Right lobe of liver (tissue), 6 donors: ENCODE results near the gene AOAH. TPM values are rescaled to one million over a fixed set of nuclear protein-coding genes. Genes with fewer than 3 reads are reported as not detected.

ENCODE experiments used
- ATAC-seq, 4 donors: fragments of 200-7000 bp; cut with Tn5 transposase; one replicate each; pipeline ENCODE4 v1.9.1; 2020; ENCODE audit warnings: mild to moderate bottlenecking in 4 of 4, moderate library complexity in 4 of 4
- DNase-seq, 3 donors: peaks; one replicate each; pipeline ENCODE4 v3.0.0-alpha.2; 2020
- H3K27ac ChIP-seq, 3 donors: fragments of 200-600 bp; one replicate each; pipeline ENCODE4 v1.8.0; 2022
- H3K27me3 ChIP-seq, 2 donors: fragments of 200-600 bp; one replicate each; pipeline ENCODE4 v1.8.0; 2022
- H3K36me3 ChIP-seq, 4 donors: fragments of 200-600 bp; sonication (generic) in 1 of 4; one replicate each; pipeline versions ENCODE4 v1.5.1 to v1.8.0; 2017 to 2022; ENCODE audit warnings: control low read depth in 1 of 4
- H3K4me1 ChIP-seq, 4 donors: fragments of 200-600 bp; sonication (generic) in 1 of 4; one replicate each; pipeline versions ENCODE4 v1.5.1 to v1.8.0; 2017 to 2022; ENCODE audit warnings: control low read depth in 1 of 4
- H3K4me3 ChIP-seq, 3 donors: fragments of 200-600 bp; one replicate each; pipeline ENCODE4 v1.8.0; 2022
- H3K9me3 ChIP-seq, 4 donors: fragments of 200-600 bp; sonication (generic) in 1 of 4; one replicate each; pipeline versions ENCODE4 v1.5.1 to v1.8.0; 2017 to 2022; ENCODE audit warnings: control low read depth in 1 of 4
- POLR2A ChIP-seq: fragments of 450-650 bp; IDR thresholded peaks from one replicate; pipeline ENCODE4 v1.6.1; 2017; ENCODE audit warnings: antibody characterized with exemption, mild to moderate bottlenecking
- WGBS: methylation state at CpG from one replicate; pipeline ENCODE4 v1.1.6; 2018; ENCODE audit warnings: low coverage, low lambda C conversion rate; ENCODE audit not compliant: insufficient coverage; ENCODE audit errors: missing lambda C conversion rate; 5-methylcytosine and 5-hydroxymethylcytosine counted together
- intact Hi-C, 2 donors: fragments of 100-400 bp; cut with DNase I; formaldehyde crosslinking; loops; one replicate each; pipeline versions ENCODE4 v1.11.2 to v1.14.1; 2022
- total RNA-seq, 6 experiments: library from RNA; depleted of rRNA in 2 of 6; stranded (reverse); fragments of >200 nt in 2 of 6; fragmentation: NEBNext Ultra II Directional in 3 of 6; extraction: Animal tissue kit (Norgen Biotek cat#: 25700) in 3 of 6; gene quantifications; one replicate each; pipeline versions ENCODE4 v1.1.0 to v1.2.4, GENCODE V29; 2016 to 2023
- TF ChIP-seq, protein P1 (sequence below), 4 donors: fragments of 200-600 bp in 3 of 4; fragments of 450-650 bp in 1 of 4; IDR thresholded peaks; one replicate each; pipeline versions ENCODE4 v1.5.1 to v1.8.0; 2016 to 2022; ENCODE audit warnings: antibody characterized with exemption in 4 of 4, mild to moderate bottlenecking in 2 of 4
- donor health status: DM: no; HTN: yes; CAD: no.
- donor health status: DM: no; HTN: no; CAD: no.
- donor health status: DM: no; HTN: no; CAD: no.
- donor health status: DM: no; HTN: yes; CAD: no.
- donor health status: DM: no; HTN: yes; CAD: no.

The AOAH gene
- total RNA-seq, 6 experiments from 2014 or later: 2.9 to 11.3 (median 6.4) TPM

- Histone ChIP-seq H3K4me1 (no peaks in the 10 kb centered on the region), H3K27me3 (no peaks in the 10 kb centered on the region), H3K27ac (no peak overlapping the region), H3K4me3 (no peak overlapping the region), H3K9me3 (no peaks in the 10 kb centered on the region), H3K36me3 (no peaks in the 10 kb centered on the region)
- ATAC-seq (no peak), DNase-seq (no peak)
- intact Hi-C loops: loop anchor here in 1 of 2 donors (5.0 kb wide), 1 partner anchor 199 kb away; no protein-coding TSS in a partner anchor
- no peak for TF ChIP-seq POLR2A
- TF ChIP-seq, protein P1, sequence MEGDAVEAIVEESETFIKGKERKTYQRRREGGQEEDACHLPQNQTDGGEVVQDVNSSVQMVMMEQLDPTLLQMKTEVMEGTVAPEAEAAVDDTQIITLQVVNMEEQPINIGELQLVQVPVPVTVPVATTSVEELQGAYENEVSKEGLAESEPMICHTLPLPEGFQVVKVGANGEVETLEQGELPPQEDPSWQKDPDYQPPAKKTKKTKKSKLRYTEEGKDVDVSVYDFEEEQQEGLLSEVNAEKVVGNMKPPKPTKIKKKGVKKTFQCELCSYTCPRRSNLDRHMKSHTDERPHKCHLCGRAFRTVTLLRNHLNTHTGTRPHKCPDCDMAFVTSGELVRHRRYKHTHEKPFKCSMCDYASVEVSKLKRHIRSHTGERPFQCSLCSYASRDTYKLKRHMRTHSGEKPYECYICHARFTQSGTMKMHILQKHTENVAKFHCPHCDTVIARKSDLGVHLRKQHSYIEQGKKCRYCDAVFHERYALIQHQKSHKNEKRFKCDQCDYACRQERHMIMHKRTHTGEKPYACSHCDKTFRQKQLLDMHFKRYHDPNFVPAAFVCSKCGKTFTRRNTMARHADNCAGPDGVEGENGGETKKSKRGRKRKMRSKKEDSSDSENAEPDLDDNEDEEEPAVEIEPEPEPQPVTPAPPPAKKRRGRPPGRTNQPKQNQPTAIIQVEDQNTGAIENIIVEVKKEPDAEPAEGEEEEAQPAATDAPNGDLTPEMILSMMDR (IDR thresholded peaks at IDR 0.05): no peak
- WGBS: 80% methylated on average over 1 of the region's 1 CpG
Measured at GRCh38 chr7:36683111-36683510, 41.2 kb downstream of the AOAH start.

DNA sequence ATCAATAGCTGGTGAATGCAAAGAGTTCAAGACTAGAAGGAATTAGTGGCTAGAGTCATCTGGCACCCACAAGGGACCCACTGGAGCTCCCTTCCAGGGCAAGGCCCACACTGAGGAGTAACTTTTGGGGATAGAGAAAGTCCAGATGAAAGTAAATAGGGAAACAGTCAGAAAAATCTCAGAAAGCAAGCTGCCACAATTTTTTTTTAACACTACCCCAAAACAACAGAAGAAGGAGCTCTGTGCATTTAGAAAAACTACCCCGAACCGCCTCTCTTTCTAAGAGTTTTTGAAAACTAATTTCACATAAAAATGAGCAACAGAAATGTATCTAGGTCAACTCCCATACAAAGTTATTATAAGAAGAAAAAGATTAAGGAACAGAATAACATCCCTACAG lies 42.2 kb downstream of the AOAH start:
- WGBS: 59% methylated on average over 2 of the region's 2 CpGs
- intact Hi-C loops: loop anchor here in 1 of 2 donors (5.0 kb wide), 1 partner anchor 200 kb away; no protein-coding TSS in a partner anchor
- Histone ChIP-seq H3K36me3 (no peaks in the 10 kb centered on the region), H3K4me1 (no peaks in the 10 kb centered on the region), H3K4me3 (no peak overlapping the region), H3K27me3 (no peaks in the 10 kb centered on the region), H3K27ac (no peak overlapping the region), H3K9me3 (no peaks in the 10 kb centered on the region)
- TF ChIP-seq, protein P1 (IDR thresholded peaks at IDR 0.05): peak in 2 of 4 donors; percentile 23 to 24
- TF ChIP-seq POLR2A: no peak
- ATAC-seq: peak in 3 of 4 donors; percentile 19 to 47 (median 26)
- no peak for DNase-seq

GRCh38 chr7:36677769-36678437 lies 46.4 kb downstream of the AOAH start:
- no peak for TF ChIP-seq POLR2A
- TF ChIP-seq, protein P1 (IDR thresholded peaks at IDR 0.05): no peak
- H3K27ac ChIP-seq: no peak overlapping the region
- WGBS: 69% methylated on average over 2 of the region's 2 CpGs
- no peaks in the 10 kb centered on the region for H3K36me3 ChIP-seq
- H3K27me3 ChIP-seq: no peaks in the 10 kb centered on the region
- DNase-seq (no peak), ATAC-seq (no peak)
- no peak overlapping the region for H3K4me3 ChIP-seq
- H3K4me1 ChIP-seq: no peaks in the 10 kb centered on the region
- no peaks in the 10 kb centered on the region for H3K9me3 ChIP-seq
- intact Hi-C loops: loop anchor here in 1 of 2 donors (10.0 kb wide), 1 partner anchor 193 kb away; no protein-coding TSS in a partner anchor

DNA sequence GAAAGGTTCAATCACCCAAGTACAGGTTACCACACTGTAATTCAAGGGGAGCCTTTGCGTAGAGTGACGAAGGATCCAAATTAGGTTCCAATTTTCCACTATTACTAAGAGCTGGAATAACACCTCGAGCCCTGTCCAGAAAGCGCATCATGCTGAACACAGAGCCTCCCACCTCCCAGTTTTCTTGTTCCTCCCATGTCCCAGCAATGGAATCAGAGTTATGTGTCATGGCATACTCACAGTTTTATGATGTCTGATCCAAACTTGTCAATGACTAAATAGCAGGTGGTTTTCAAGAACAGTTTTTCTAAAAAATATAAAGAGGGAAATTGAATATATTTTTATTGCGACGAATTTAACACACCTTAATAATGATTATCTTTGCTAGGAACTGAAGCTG lies 50.6 kb downstream of the AOAH start:
- Histone ChIP-seq H3K27ac (no peak overlapping the region), H3K9me3 (no peaks in the 10 kb centered on the region), H3K36me3 (no peaks in the 10 kb centered on the region), H3K4me3 (no peak overlapping the region), H3K4me1 (no peaks in the 10 kb centered on the region), H3K27me3 (no peaks in the 10 kb centered on the region)
- intact Hi-C loops: loop anchor here in 1 of 2 donors (10.0 kb wide), 1 partner anchor 189 kb away; no protein-coding TSS in a partner anchor
- DNase-seq: no peak
- 90% methylated on average over 4 of the region's 6 CpGs for WGBS
- no peak for ATAC-seq
- TF ChIP-seq, protein P1 (IDR thresholded peaks at IDR 0.05): no peak
- no peak for TF ChIP-seq POLR2A
